Cardiac atrium fibroblast (primary cell): Measurements from ENCODE around the gene GPR83. TPM values are rescaled to one million over a fixed set of nuclear protein-coding genes. Genes with fewer than 3 reads are reported as not detected.

Source experiments
- total RNA-seq: library from RNA; depleted of rRNA; stranded (reverse); fragments of >200 nt; gene quantifications from 2 replicates; pipeline ENCODE4 v1.2.3, GENCODE V29; 2015

Gene GPR83
- total RNA-seq, result not detected in 2 replicates

DNA sequence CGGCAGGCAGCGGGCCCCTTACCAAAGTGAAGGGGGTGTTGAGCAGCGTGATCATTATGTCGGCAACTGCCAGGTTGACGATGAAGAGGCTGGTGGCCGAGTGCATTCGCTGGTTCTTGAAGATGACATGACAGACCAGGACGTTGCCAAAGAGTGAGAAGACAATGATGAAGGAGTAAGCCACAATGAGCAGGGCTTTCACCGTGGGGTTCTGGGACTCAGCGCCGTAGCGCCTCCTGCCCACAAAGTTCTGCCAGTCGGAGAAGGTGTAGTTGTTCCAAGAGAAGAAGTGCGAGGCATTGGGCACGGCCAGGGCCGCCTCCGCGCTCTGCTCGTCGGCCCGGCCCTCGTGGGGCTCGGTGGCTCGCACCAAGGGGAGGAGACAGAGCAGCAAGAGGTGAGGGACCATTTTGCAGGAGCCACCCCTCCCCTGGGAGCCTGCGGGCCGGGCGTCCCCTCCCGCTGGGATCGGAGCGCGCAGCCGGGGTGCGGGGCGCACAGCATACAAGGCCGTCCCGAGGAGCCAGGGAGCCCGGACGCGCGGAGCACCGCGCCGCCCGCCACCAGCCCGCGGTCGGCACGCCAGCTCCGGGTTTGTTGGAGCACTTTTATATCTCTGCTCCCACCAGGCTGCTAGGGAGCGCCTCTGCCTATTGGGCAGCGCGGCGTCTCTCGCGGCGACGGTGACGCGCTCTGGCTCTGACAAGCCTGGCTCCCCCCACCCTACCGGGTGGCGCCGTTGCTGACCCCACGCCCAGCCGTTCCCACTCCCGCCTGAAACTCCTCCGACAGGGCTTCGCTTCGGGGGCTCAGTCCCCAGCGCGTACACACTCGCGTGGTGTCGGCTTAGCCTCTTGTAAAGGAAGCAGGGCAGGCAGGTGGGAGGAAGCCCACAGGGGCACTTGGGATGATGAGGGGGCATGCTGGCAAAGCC is at the start of gene GPR83:
GPR83 (minus strand) TSS at position 581 of the 934 bp plus-strand sequence; CDS start at position 409, 172 bp downstream.

Other genes starting within 250 kb of the GPR83 start
- not detected in 2 replicates for gene IZUMO1R, start 96.8 kb downstream of the GPR83 start, total RNA-seq
- gene MRE11, start 92.4 kb upstream of the GPR83 start, total RNA-seq, result 9.1 and 9.6 TPM in 2 replicates
- 5.8 and 15.3 TPM in 2 replicates for gene ANKRD49, start 92.6 kb upstream of the GPR83 start, total RNA-seq
- gene C11orf97, start 111.0 kb upstream of the GPR83 start, total RNA-seq, result not detected in 2 replicates
- 2.9 and 3.2 TPM in 2 replicates for gene FUT4, start 142.5 kb upstream of the GPR83 start, total RNA-seq
- gene PIWIL4, start 165.9 kb upstream of the GPR83 start, total RNA-seq, result 1.4 and 1.5 TPM in 2 replicates